HG03439 (cell line): ENCODE measurements around the gene REPS1.
"Not testable (repeated sequence)": the region's sequence is repeated elsewhere in the genome, so short reads cannot be mapped to it uniquely, and the experiment has no call there.

Experiments used
- ATAC-seq: cut with Tn5 transposase; IDR thresholded peaks from one replicate; pipeline ENCODE4 v1.9.1; 2021; ENCODE audit warnings: mild to moderate bottlenecking, moderate library complexity; ENCODE audit not compliant: unreplicated experiment

REPS1 gene

GRCh38 chr6:139003751-139004150 lies 15.7 kb upstream of the REPS1 start:
- no peak for ATAC-seq

GRCh38 chr6:138999949-139000725 lies 12.1 kb upstream of the REPS1 start:
- ATAC-seq: no peak

- no peak for ATAC-seq
These were observed 9.1 kb upstream of the REPS1 start for GRCh38 chr6:138997136-138997535.

- no peak for ATAC-seq
These were observed 8.5 kb upstream of the REPS1 start for GRCh38 chr6:138996524-138996923.

- not testable (repeated sequence) for ATAC-seq
These were observed 5.4 kb upstream of the REPS1 start for GRCh38 chr6:138993410-138993809.

GRCh38 chr6:138992965-138993364 lies 4.9 kb upstream of the REPS1 start:
- ATAC-seq: not testable (repeated sequence)

- no peak for ATAC-seq
These were observed 3.2 kb upstream of the REPS1 start for GRCh38 chr6:138991206-138991605.

- ATAC-seq: no peak
These were observed 1.3 kb upstream of the REPS1 start for GRCh38 chr6:138989098-138989983.

GRCh38 chr6:138988469-138988834 lies 399 bp upstream of the REPS1 start:
- ATAC-seq: peak; percentile 17

- no peak for ATAC-seq
These were observed 892 bp downstream of the REPS1 start for GRCh38 chr6:138987080-138987642.

GRCh38 chr6:138986578-138986977 lies 1.5 kb downstream of the REPS1 start:
- no peak for ATAC-seq

- no peak for ATAC-seq
These were observed 6.6 kb downstream of the REPS1 start for GRCh38 chr6:138981416-138981815.

GRCh38 chr6:138979813-138980668 lies 8.0 kb downstream of the REPS1 start:
- no peak for ATAC-seq

GRCh38 chr6:138979365-138979764 lies 8.7 kb downstream of the REPS1 start:
- no peak for ATAC-seq

- no peak for ATAC-seq
These were observed 9.8 kb downstream of the REPS1 start for GRCh38 chr6:138978229-138978628.

GRCh38 chr6:138977646-138978167 lies 10.3 kb downstream of the REPS1 start:
- ATAC-seq: no peak

- ATAC-seq: no peak
These were observed 10.8 kb downstream of the REPS1 start for GRCh38 chr6:138977242-138977641.

GRCh38 chr6:138975815-138976214 lies 12.2 kb downstream of the REPS1 start:
- no peak for ATAC-seq

GRCh38 chr6:138973466-138974153 lies 14.4 kb downstream of the REPS1 start:
- ATAC-seq: no peak

GRCh38 chr6:138972226-138972665 lies 15.8 kb downstream of the REPS1 start:
- ATAC-seq: no peak
